Right lobe of liver (tissue), 4 donors: ENCODE data around the gene GALNT12.

Experiments
- CTCF ChIP-seq, 4 donors: fragments of 200-600 bp in 3 of 4; fragments of 450-650 bp in 1 of 4; IDR thresholded peaks; one replicate each; pipeline versions ENCODE4 v1.5.1 to v1.8.0; 2016 to 2022; ENCODE audit warnings: antibody characterized with exemption in 4 of 4, mild to moderate bottlenecking in 2 of 4
- POLR2A ChIP-seq: fragments of 450-650 bp; IDR thresholded peaks from one replicate; pipeline ENCODE4 v1.6.1; 2017; ENCODE audit warnings: antibody characterized with exemption, mild to moderate bottlenecking
- donor health status: DM: no; HTN: no; CAD: no.
- donor health status: DM: no; HTN: no; CAD: no.
- donor health status: DM: no; HTN: yes; CAD: no.

DNA sequence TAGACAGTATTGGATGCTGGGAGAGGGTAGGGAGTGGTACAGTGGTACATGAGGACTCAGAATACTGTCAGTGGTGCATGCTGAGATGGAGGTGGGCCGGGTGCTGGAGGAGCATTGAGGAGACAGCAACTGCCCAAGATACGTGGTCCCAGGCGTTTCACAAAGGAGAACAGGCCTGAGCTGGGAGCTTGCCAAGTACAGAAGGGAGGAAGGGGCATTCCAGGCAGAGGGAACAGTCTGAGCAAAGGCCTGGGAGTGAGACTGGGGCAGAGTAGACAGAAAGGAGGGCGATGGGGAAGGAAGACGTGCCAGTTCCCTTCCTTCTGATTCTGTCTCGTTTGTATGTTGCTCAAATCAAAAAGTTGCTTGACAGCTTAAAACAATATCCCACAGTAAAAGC, 15.2 kb downstream of the GALNT12 start:
- no peak for TF ChIP-seq CTCF (IDR thresholded peaks at IDR 0.05)
- no peak for TF ChIP-seq POLR2A
